GM12891 (cell line): Measurements from ENCODE around the gene FBL.

Experiments used
- PAX5 ChIP-seq: IDR thresholded peaks from 2 replicates; pipeline ENCODE4 v1.6.1; 2011; ENCODE audit warnings: low read length, moderate library complexity, mild to moderate bottlenecking; ENCODE audit not compliant: insufficient read depth, severe bottlenecking
- POLR2A ChIP-seq: IDR thresholded peaks from 2 replicates; pipeline ENCODE4 v1.6.1; 2011; ENCODE audit warnings: low read depth, low read length, control low read depth
- POLR2AphosphoS5 ChIP-seq: IDR thresholded peaks from 2 replicates; pipeline ENCODE4 v1.6.1; 2011; ENCODE audit warnings: low read depth, low read length, control low read depth
- SPI1 ChIP-seq: IDR thresholded peaks from 2 replicates; pipeline ENCODE4 v1.6.1; 2011; ENCODE audit warnings: low read depth, low read length, control low read depth
- TAF1 ChIP-seq: IDR thresholded peaks from 2 replicates; pipeline ENCODE4 v1.6.1; 2011; ENCODE audit warnings: low read depth, low read length, control low read depth

DNA sequence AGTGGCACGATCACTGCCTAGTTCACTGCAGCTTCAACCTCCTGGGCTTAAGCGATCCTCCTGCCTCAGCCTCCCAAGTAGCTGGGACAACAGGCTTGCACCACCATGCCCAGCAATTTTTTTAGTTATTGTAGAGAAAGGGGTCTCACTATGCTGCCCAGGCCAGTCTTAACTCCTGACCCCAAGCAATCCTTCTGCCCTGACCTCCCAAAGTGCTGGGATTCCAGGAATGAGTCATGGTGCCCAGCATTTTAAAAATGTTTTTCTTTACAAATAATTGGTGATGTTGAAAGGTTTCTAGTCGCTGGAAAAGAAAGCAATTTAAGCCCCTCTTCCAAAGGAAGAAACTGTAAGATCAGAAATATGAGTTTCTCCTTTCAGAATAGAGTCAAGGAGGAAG lies 31.6 kb downstream of the FBL start:
- no peak for TF ChIP-seq SPI1
- TF ChIP-seq POLR2A: no peak
- no peak for TF ChIP-seq POLR2AphosphoS5
- no peak for TF ChIP-seq TAF1
- TF ChIP-seq PAX5: no peak
